SK-N-SH (cell line): ENCODE results near the gene UBTD2. TPM values are rescaled to one million over a fixed set of nuclear protein-coding genes. Genes with fewer than 3 reads are reported as not detected.
A peak's percentile ranks its signal among the peaks of the same experiment; 100 is the strongest.

Experiments used
- CTCF ChIA-PET: fragments of 300-600, 350-600 bp; formaldehyde crosslinking; extraction: SDS; loops from one replicate; lab custom pipeline; 2021; lab: Yijun Ruan, JAX
- POLR2A ChIA-PET: fragments of 350-600 bp; sonication (Branson Sonifier 250); formaldehyde crosslinking; extraction: SDS; loops from one replicate; lab custom pipeline; 2020; ENCODE audit warnings: antibody characterized with exemption, inconsistent platforms; lab: Yijun Ruan, JAX
- DNase-seq: peaks from one replicate; pipeline ENCODE4 v3.0.0; 2012
- H2AFZ ChIP-seq: fragments of 200-600 bp; sonication (generic); 2 replicates; pipeline ENCODE4 v1.8.1; 2016; ENCODE audit warnings: antibody characterized with exemption, mild to moderate bottlenecking, low read depth
- H3F3A ChIP-seq: fragments of 200-600 bp; sonication (generic); replicated peaks from 2 replicates; pipeline ENCODE3; 2016; ENCODE audit warnings: antibody characterized with exemption, mild to moderate bottlenecking; ENCODE audit not compliant: insufficient read depth
- H3K27ac ChIP-seq, 2 experiments: fragments of 200-500 bp in 1 of 2; fragments of 200-600 bp in 1 of 2; sonication (Bioruptor generic) in 1 of 2; sonication (generic), shearing (Covaris generic) in 1 of 2; 2 replicates each; pipeline versions ENCODE4 v1.5.1 to v1.6.1; 2014 to 2016; ENCODE audit warnings: low read depth in 2 of 2, inconsistent platforms in 1 of 2, low read length in 1 of 2, mild to moderate bottlenecking in 1 of 2, mixed read lengths in 1 of 2
- H3K27me3 ChIP-seq: fragments of 200-600 bp; sonication (generic), shearing (Covaris generic); 2 replicates; pipeline ENCODE4 v1.6.1; 2016; ENCODE audit warnings: mixed run types; ENCODE audit not compliant: insufficient read depth
- H3K36me3 ChIP-seq, 2 experiments: fragments of 200-500 bp in 1 of 2; fragments of 200-600 bp in 1 of 2; sonication (Bioruptor generic) in 1 of 2; sonication (generic) in 1 of 2; replicated peaks in 1 of 2; 2 replicates each; pipeline versions ENCODE3 to v1.5.1; 2014 to 2016; ENCODE audit warnings: low read length in 1 of 2, mild to moderate bottlenecking in 1 of 2; ENCODE audit not compliant: insufficient read depth in 2 of 2, control insufficient read depth in 1 of 2
- H3K4me1 ChIP-seq, 2 experiments: fragments of 200-500 bp in 1 of 2; fragments of 200-600 bp in 1 of 2; sonication (Bioruptor generic) in 1 of 2; sonication (generic), shearing (Covaris generic) in 1 of 2; 2 replicates each; pipeline versions ENCODE4 v1.5.1 to v1.6.1; 2014 to 2016; ENCODE audit warnings: low read depth in 1 of 2, low read length in 1 of 2, mixed run types in 1 of 2; ENCODE audit not compliant: insufficient read depth in 2 of 2, control insufficient read depth in 1 of 2
- H3K4me2 ChIP-seq: fragments of 200-600 bp; sonication (generic), shearing (Covaris generic); 2 replicates; pipeline ENCODE4 v1.6.1; 2017; ENCODE audit warnings: mixed run types
- H3K4me3 ChIP-seq, 2 experiments: fragments of 200-500 bp in 1 of 2; fragments of 200-600 bp in 1 of 2; sonication (Bioruptor generic) in 1 of 2; sonication (generic), shearing (Covaris generic) in 1 of 2; 2 replicates each; pipeline versions ENCODE4 v1.5.1 to v1.8.1; 2014 to 2016; ENCODE audit warnings: low read depth in 2 of 2, inconsistent platforms in 1 of 2, low read length in 1 of 2, mild to moderate bottlenecking in 1 of 2, mixed read lengths in 1 of 2, moderate library complexity in 1 of 2
- H3K79me2 ChIP-seq: fragments of 200-600 bp; sonication (generic); 2 replicates; pipeline ENCODE4 v1.8.1; 2017; ENCODE audit warnings: mild to moderate bottlenecking; ENCODE audit not compliant: insufficient read depth
- H3K9ac ChIP-seq: fragments of 200-600 bp; sonication (generic); 2 replicates; pipeline ENCODE4 v1.6.1; 2017; ENCODE audit warnings: mixed run types
- H3K9me2 ChIP-seq: fragments of 200-600 bp; sonication (generic); 2 replicates; pipeline ENCODE4 v1.6.1; 2017; ENCODE audit warnings: mixed run types
- H3K9me3 ChIP-seq: fragments of 200-600 bp; sonication (generic); 2 replicates; pipeline ENCODE4 v1.6.1; 2017; ENCODE audit warnings: mixed run types, mild to moderate bottlenecking, moderate library complexity
- H4K20me1 ChIP-seq: fragments of 200-600 bp; sonication (generic); 2 replicates; pipeline ENCODE4 v1.6.1; 2017; ENCODE audit warnings: mild to moderate bottlenecking, mixed run types; ENCODE audit not compliant: insufficient read depth
- FOSL2 ChIP-seq: IDR thresholded peaks from 2 replicates; pipeline ENCODE4 v1.4.0; 2012; ENCODE audit warnings: low read depth, mild to moderate bottlenecking, moderate library complexity, borderline replicate concordance
- FOXJ3 ChIP-seq: sonication (generic); formaldehyde crosslinking; IDR thresholded peaks from 2 replicates; pipeline ENCODE4 v1.5.1; 2020; ENCODE audit warnings: mild to moderate bottlenecking, missing genetic modification reagents
- GABPA ChIP-seq: IDR thresholded peaks from 2 replicates; pipeline ENCODE4 v1.4.0; 2012; ENCODE audit warnings: low read depth, mild to moderate bottlenecking
- JUND ChIP-seq: IDR thresholded peaks from 2 replicates; pipeline ENCODE4 v1.4.0; 2012
- POLR2AphosphoS5 ChIP-seq: IDR thresholded peaks from 2 replicates; pipeline ENCODE4 v1.6.1; 2012; ENCODE audit warnings: low read depth, low read length
- SIN3A ChIP-seq: IDR thresholded peaks from 2 replicates; pipeline ENCODE4 v1.6.1; 2012; ENCODE audit warnings: low read depth, mild to moderate bottlenecking, low read length, moderate library complexity, borderline replicate concordance
- SMC3 ChIP-seq: IDR thresholded peaks from 2 replicates; pipeline ENCODE4 v1.6.1; 2012; ENCODE audit warnings: low read depth, low read length, improper control_type of control experiment
- WGBS: methylation state at CpG from one replicate; pipeline ENCODE4 v1.1.6; 2017; ENCODE audit warnings: low lambda C conversion rate; 5-methylcytosine and 5-hydroxymethylcytosine counted together
- polyA plus RNA-seq, 3 experiments: library from polyadenylated mRNA; depleted of rRNA; stranded (reverse); fragments of >200 nt; gene quantifications; 2 replicates each; pipeline ENCODE4 v1.2.3, GENCODE V29; 2012
- TF ChIP-seq, protein P1 (sequence below): IDR thresholded peaks from 2 replicates; pipeline ENCODE4 v1.4.0; 2012; ENCODE audit warnings: low read depth
- TF ChIP-seq, protein P2 (sequence below): fragments of 150-350 bp; IDR thresholded peaks from 2 replicates; pipeline ENCODE4 v1.6.1; 2016; ENCODE audit warnings: mild to moderate bottlenecking, low read depth, low read length
- TF ChIP-seq, protein P3 (sequence below): IDR thresholded peaks from 2 replicates; pipeline ENCODE4 v1.4.0; 2012; ENCODE audit warnings: low read depth, borderline replicate concordance
- TF ChIP-seq, protein P4 (sequence below): IDR thresholded peaks from 2 replicates; pipeline ENCODE4 v1.6.1; 2012; ENCODE audit warnings: mild to moderate bottlenecking, low read depth, low read length, moderate library complexity
- TF ChIP-seq, protein P5 (sequence below): fragments of 150-350 bp; IDR thresholded peaks from 2 replicates; pipeline ENCODE4 v1.6.1; 2017; ENCODE audit warnings: antibody characterized with exemption, low read length, low read depth, borderline replicate concordance

The UBTD2 gene
- polyA plus RNA-seq, 1 of the 3 experiments (the other 2 are of a cell fraction): 13.8 TPM

DNA sequence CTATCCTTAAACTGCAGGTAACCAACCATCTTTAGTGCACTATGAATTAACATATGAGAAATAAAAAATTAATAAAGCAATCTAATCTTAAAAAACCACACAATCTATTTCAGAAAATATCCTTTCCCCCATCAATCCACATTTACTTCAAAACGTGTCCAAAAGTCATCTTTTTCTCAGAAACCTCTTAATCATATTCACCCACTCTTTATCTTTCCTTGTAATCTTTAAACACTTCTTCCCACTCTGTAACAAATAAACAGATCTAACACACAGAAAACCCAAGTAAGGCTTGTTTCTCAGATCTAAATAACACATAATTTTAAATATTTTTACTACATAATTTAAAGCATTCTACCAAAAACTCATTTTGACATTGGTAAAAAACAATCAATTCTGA, 45.2 kb downstream of the UBTD2 start:
- Histone ChIP-seq H3K4me3 (no peak overlapping the region), H3K4me1 (peaks cover 0 to 10% of the 10 kb centered on the region in 2 experiments; a peak in 2 of 4 replicates), H3K79me2 (peaks cover 84% of the 10 kb centered on the region), H4K20me1 (peaks cover 46% of the 10 kb centered on the region), H3K9me3 (no peaks in the 10 kb centered on the region), H3K27me3 (no peaks in the 10 kb centered on the region), H3K9me2 (no peaks in the 10 kb centered on the region), H3K36me3 (peaks cover 7 to 24% of the 10 kb centered on the region in 2 experiments), H3K27ac (no peak overlapping the region), H3F3A (peaks cover 14% of the 10 kb centered on the region), H2AFZ (no peak overlapping the region), H3K4me2 (no peak overlapping the region), H3K9ac (no peak overlapping the region)
- CTCF ChIA-PET: no interaction called here
- TF ChIP-seq, protein P1, sequence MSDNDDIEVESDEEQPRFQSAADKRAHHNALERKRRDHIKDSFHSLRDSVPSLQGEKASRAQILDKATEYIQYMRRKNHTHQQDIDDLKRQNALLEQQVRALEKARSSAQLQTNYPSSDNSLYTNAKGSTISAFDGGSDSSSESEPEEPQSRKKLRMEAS: no peak
- TF ChIP-seq GABPA (no peak), JUND (no peak), SMC3 (no peak), SIN3A (no peak), FOXJ3 (no peak)
- TF ChIP-seq, protein P2, sequence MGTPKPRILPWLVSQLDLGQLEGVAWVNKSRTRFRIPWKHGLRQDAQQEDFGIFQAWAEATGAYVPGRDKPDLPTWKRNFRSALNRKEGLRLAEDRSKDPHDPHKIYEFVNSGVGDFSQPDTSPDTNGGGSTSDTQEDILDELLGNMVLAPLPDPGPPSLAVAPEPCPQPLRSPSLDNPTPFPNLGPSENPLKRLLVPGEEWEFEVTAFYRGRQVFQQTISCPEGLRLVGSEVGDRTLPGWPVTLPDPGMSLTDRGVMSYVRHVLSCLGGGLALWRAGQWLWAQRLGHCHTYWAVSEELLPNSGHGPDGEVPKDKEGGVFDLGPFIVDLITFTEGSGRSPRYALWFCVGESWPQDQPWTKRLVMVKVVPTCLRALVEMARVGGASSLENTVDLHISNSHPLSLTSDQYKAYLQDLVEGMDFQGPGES: no peak
- TF ChIP-seq, protein P3, sequence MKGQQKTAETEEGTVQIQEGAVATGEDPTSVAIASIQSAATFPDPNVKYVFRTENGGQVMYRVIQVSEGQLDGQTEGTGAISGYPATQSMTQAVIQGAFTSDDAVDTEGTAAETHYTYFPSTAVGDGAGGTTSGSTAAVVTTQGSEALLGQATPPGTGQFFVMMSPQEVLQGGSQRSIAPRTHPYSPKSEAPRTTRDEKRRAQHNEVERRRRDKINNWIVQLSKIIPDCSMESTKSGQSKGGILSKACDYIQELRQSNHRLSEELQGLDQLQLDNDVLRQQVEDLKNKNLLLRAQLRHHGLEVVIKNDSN: no peak
- TF ChIP-seq, protein P4, sequence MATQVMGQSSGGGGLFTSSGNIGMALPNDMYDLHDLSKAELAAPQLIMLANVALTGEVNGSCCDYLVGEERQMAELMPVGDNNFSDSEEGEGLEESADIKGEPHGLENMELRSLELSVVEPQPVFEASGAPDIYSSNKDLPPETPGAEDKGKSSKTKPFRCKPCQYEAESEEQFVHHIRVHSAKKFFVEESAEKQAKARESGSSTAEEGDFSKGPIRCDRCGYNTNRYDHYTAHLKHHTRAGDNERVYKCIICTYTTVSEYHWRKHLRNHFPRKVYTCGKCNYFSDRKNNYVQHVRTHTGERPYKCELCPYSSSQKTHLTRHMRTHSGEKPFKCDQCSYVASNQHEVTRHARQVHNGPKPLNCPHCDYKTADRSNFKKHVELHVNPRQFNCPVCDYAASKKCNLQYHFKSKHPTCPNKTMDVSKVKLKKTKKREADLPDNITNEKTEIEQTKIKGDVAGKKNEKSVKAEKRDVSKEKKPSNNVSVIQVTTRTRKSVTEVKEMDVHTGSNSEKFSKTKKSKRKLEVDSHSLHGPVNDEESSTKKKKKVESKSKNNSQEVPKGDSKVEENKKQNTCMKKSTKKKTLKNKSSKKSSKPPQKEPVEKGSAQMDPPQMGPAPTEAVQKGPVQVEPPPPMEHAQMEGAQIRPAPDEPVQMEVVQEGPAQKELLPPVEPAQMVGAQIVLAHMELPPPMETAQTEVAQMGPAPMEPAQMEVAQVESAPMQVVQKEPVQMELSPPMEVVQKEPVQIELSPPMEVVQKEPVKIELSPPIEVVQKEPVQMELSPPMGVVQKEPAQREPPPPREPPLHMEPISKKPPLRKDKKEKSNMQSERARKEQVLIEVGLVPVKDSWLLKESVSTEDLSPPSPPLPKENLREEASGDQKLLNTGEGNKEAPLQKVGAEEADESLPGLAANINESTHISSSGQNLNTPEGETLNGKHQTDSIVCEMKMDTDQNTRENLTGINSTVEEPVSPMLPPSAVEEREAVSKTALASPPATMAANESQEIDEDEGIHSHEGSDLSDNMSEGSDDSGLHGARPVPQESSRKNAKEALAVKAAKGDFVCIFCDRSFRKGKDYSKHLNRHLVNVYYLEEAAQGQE: no peak
- 74% methylated on average over 1 of the region's 1 CpG for WGBS
- POLR2A ChIA-PET: no interaction called here
- DNase-seq: no peak

DNA sequence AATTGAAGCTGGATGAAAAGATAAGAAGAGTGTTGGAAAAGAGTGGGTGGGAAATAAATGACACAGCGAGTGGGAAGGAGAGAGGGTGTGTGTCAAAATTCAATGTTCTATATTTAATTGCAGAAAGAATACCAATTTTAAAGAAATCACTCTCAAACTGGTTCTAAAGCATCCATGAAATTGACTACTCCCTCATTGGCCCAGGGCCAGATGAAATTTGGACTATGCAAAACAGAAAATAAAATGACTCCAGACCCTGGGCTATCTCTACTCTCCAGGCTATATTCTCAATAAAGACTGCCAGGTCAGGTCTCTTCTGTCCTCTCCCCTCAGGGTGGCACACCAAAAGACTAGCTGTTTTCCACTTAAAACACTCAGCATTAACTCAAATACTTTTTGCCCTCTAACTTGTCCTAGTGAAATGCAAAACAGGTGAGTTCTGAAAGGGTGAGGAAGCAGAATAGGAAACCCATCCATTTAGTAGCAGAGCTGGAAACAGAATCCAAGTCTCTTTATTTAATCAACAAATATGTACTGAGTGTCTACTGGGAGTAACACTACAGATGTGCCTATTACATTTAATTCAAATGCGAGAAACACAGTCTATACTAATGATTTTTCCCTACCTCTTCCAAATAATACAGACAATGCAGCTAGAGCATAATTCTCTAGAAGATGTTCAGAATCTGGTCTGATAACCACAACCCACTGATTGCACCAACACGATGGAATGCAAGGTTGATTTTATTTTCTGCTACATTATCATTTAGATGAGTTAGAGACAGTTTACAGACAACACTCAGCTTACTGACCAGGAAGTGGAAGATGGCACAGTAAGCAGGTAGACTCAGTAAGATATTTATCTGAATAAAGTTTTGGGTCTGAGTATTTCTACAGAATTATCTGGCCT, 47.5 kb downstream of the UBTD2 start:
- DNase-seq: peak; percentile 22
- Histone ChIP-seq H3K9ac (no peak overlapping the region), H3F3A (peaks cover 14% of the 10 kb centered on the region), H3K36me3 (peaks cover 14 to 33% of the 10 kb centered on the region in 2 experiments), H4K20me1 (peaks cover 42% of the 10 kb centered on the region), H3K27ac (peak overlapping the region in 1 of 2 experiments; percentile 36; a peak in 2 of 4 replicates), H3K9me3 (no peaks in the 10 kb centered on the region), H3K4me2 (no peak overlapping the region), H3K4me3 (no peak overlapping the region), H3K27me3 (no peaks in the 10 kb centered on the region), H2AFZ (no peak overlapping the region), H3K79me2 (peaks cover 88% of the 10 kb centered on the region), H3K4me1 (peaks cover 0 to 10% of the 10 kb centered on the region in 2 experiments; a peak in 2 of 4 replicates), H3K9me2 (no peaks in the 10 kb centered on the region)
- 89% methylated on average over 3 of the region's 3 CpGs for WGBS
- ChIA-PET CTCF (interaction anchor here (0.7 to 1.2 kb wide), 3 partner anchors 47 to 324 kb away, joined by 3 to 5 read pairs (median 4); partner anchors contain the start of gene STK10), POLR2A (no interaction called here)
- TF ChIP-seq FOSL2: no peak
- TF ChIP-seq POLR2AphosphoS5: no peak
- TF ChIP-seq SMC3: no peak
- TF ChIP-seq, protein P4: no peak
- TF ChIP-seq, protein P5, sequence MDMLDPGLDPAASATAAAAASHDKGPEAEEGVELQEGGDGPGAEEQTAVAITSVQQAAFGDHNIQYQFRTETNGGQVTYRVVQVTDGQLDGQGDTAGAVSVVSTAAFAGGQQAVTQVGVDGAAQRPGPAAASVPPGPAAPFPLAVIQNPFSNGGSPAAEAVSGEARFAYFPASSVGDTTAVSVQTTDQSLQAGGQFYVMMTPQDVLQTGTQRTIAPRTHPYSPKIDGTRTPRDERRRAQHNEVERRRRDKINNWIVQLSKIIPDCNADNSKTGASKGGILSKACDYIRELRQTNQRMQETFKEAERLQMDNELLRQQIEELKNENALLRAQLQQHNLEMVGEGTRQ: no peak
